ENCODE measurements around the gene HMCN1. TPM values are rescaled to one million over a fixed set of nuclear protein-coding genes. Genes with fewer than 3 reads are reported as not detected.

HMCN1 gene
- total RNA-seq, 2 donors from 2014 or later = 6.5 to 7.4 TPM

GRCh38 chr1:185969524-185969991 is 235.4 kb downstream of the HMCN1 start:
- Mint-ChIP-seq H3K4me3 (no peak overlapping the region), H3K36me3 (ENCODE audit: low read depth) (no peaks in the 10 kb centered on the region), H3K27me3 (ENCODE audit: insufficient read depth) (no peaks in the 10 kb centered on the region), H3K27ac (peak overlapping the region; percentile 12), H3K4me1 (peaks cover 6% of the 10 kb centered on the region), H3K9me3 (no peaks in the 10 kb centered on the region)
- Histone ChIP-seq H3K4me1 (ENCODE audit: control insufficient read depth, insufficient read depth, low read length) (no peaks in the 10 kb centered on the region), H3K4me3 (ENCODE audit: low read length) (no peak overlapping the region), H3K36me3 (ENCODE audit: control insufficient read depth, insufficient read depth, low read length) (no peaks in the 10 kb centered on the region), H3K27me3 (ENCODE audit: control insufficient read depth, insufficient read depth, low read length, poor library complexity, severe bottlenecking) (no peaks in the 10 kb centered on the region), H3K9ac (ENCODE audit: extremely low read depth, low read length, poor library complexity, severe bottlenecking) (no peak overlapping the region), H3K9me3 (ENCODE audit: control insufficient read depth, low read length) (no peaks in the 10 kb centered on the region), H3K27ac (ENCODE audit: low read depth, low read length) (no peak overlapping the region)
- DNase-seq = no peak
- TF ChIP-seq CTCF (conservative IDR thresholded peaks at IDR 0.05) = no peak

GRCh38 chr1:185971688-185972087 is 237.5 kb downstream of the HMCN1 start:
- Mint-ChIP-seq H3K9me3 (no peaks in the 10 kb centered on the region), H3K27ac (no peak overlapping the region), H3K36me3 (ENCODE audit: low read depth) (no peaks in the 10 kb centered on the region), H3K27me3 (ENCODE audit: insufficient read depth) (no peaks in the 10 kb centered on the region), H3K4me3 (no peak overlapping the region), H3K4me1 (no peaks in the 10 kb centered on the region)
- Histone ChIP-seq H3K27me3 (ENCODE audit: control insufficient read depth, insufficient read depth, low read length, poor library complexity, severe bottlenecking) (no peaks in the 10 kb centered on the region), H3K36me3 (ENCODE audit: control insufficient read depth, insufficient read depth, low read length) (no peaks in the 10 kb centered on the region), H3K9ac (ENCODE audit: extremely low read depth, low read length, poor library complexity, severe bottlenecking) (no peak overlapping the region), H3K4me3 (ENCODE audit: low read length) (no peak overlapping the region), H3K27ac (ENCODE audit: low read depth, low read length) (no peak overlapping the region), H3K4me1 (ENCODE audit: control insufficient read depth, insufficient read depth, low read length) (no peaks in the 10 kb centered on the region), H3K9me3 (ENCODE audit: control insufficient read depth, low read length) (no peaks in the 10 kb centered on the region)
- no peak for TF ChIP-seq CTCF (conservative IDR thresholded peaks at IDR 0.05)
- DNase-seq = no peak
- 67 to 74% methylated on average over 1 of the region's 1 CpG for WGBS, 2 experiments (ENCODE audit: insufficient coverage in 1 of 2, insufficient read length in 1 of 2)

- no peaks in the 10 kb centered on the region for H3K9me3 ChIP-seq (ENCODE audit: control insufficient read depth, low read length)
- H3K9ac ChIP-seq (ENCODE audit: extremely low read depth, low read length, poor library complexity, severe bottlenecking) = no peak overlapping the region
- no peak for DNase-seq
- H3K27ac Mint-ChIP-seq = no peak overlapping the region
- no peaks in the 10 kb centered on the region for H3K36me3 Mint-ChIP-seq (ENCODE audit: low read depth)
- H3K4me1 Mint-ChIP-seq = no peaks in the 10 kb centered on the region
- H3K9me3 Mint-ChIP-seq = no peaks in the 10 kb centered on the region
- TF ChIP-seq CTCF (conservative IDR thresholded peaks at IDR 0.05) = no peak
- 97 to 100% methylated on average over 3 of the region's 3 CpGs for WGBS, 2 experiments (ENCODE audit: insufficient coverage in 1 of 2, insufficient read length in 1 of 2)
- no peaks in the 10 kb centered on the region for H3K27me3 Mint-ChIP-seq (ENCODE audit: insufficient read depth)
- no peaks in the 10 kb centered on the region for H3K27me3 ChIP-seq (ENCODE audit: control insufficient read depth, insufficient read depth, low read length, poor library complexity, severe bottlenecking)
- no peak overlapping the region for H3K4me3 Mint-ChIP-seq
- H3K4me1 ChIP-seq (ENCODE audit: control insufficient read depth, insufficient read depth, low read length) = no peaks in the 10 kb centered on the region
- H3K36me3 ChIP-seq (ENCODE audit: control insufficient read depth, insufficient read depth, low read length) = no peaks in the 10 kb centered on the region
- H3K4me3 ChIP-seq (ENCODE audit: low read length) = no peak overlapping the region
- H3K27ac ChIP-seq (ENCODE audit: low read depth, low read length) = no peak overlapping the region
These were observed 238.1 kb downstream of the HMCN1 start for GRCh38 chr1:185972096-185972850.

All from endodermal cell (in vitro differentiated cells).